Muscle layer of colon (tissue), 2 donors: ENCODE data around the gene DMD.
"Not testable (repeated sequence)": the region's sequence is repeated elsewhere in the genome, so short reads cannot be mapped to it uniquely, and the experiment has no call there.

Experiments used
- H3K27ac ChIP-seq: one replicate; pipeline ENCODE4 v1.7.0; 2013; ENCODE audit warnings: low read depth, mild to moderate bottlenecking, low read length, moderate library complexity
- H3K27me3 ChIP-seq, 2 donors: one replicate each; pipeline ENCODE4 v1.7.0; 2013; ENCODE audit warnings: low read length in 2 of 2, mild to moderate bottlenecking in 2 of 2; ENCODE audit not compliant: insufficient read depth in 2 of 2, control insufficient read depth in 1 of 2
- H3K36me3 ChIP-seq: one replicate; pipeline ENCODE4 v1.7.0; 2013; ENCODE audit warnings: mild to moderate bottlenecking, low read length; ENCODE audit not compliant: insufficient read depth
- H3K4me1 ChIP-seq: one replicate; pipeline ENCODE4 v1.7.0; 2013; ENCODE audit warnings: mild to moderate bottlenecking, low read length; ENCODE audit not compliant: insufficient read depth
- H3K4me3 ChIP-seq, 2 donors: one replicate each; pipeline ENCODE4 v1.7.0; 2013; ENCODE audit warnings: low read length in 2 of 2, low read depth in 1 of 2, mild to moderate bottlenecking in 1 of 2, moderate library complexity in 1 of 2
- H3K9ac ChIP-seq: one replicate; pipeline ENCODE4 v1.7.0; 2013; ENCODE audit warnings: low read length
- H3K9me3 ChIP-seq: one replicate; pipeline ENCODE4 v1.7.0; 2013; ENCODE audit warnings: mild to moderate bottlenecking, low read length
- donor health status: abdominal sarcoma.
- donor health status: Adenocarcinoma of cecum.

Gene DMD

DNA sequence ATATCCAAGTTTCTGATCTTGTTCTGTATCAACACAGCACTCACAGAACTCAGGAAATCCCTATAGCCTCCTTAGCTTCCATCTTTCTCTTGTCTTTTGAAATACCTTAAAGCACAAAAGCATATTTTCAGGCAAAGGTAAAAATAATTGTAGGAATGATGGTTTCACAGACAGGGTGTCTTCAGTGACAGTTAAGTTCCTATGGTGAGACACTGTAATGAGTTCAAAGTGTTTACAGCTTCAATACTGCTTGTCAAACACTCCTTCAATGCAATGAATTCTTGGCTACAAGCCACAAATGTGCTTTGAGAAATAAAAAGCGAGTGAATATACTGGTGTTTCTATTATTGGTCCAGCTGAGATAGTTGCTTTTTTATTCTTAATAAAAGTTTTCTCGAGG is 466.0 kb downstream of the DMD start:
- Histone ChIP-seq H3K4me1 (no peaks in the 10 kb centered on the region), H3K9me3 (no peaks in the 10 kb centered on the region), H3K27me3 (no peaks in the 10 kb centered on the region), H3K9ac (no peak overlapping the region), H3K4me3 (no peak overlapping the region), H3K27ac (no peak overlapping the region), H3K36me3 (no peaks in the 10 kb centered on the region)

DNA sequence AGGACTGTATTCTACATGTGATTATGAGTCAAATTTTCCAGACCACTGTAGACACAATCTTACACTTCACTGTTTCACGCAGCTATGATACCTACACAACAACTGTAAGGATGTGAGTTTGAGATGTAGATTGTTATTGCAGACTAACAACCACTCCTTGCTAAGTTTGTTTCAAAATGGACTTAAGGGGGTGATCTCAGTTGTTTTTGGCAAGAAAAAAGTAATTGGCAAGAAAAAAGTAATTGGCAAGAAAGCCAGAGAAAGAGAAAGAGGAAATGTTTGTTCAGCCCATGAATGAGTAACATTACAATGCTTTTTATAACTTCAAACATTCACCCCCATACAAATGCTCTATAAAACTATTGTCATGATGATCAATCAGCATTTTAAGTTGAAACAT is 466.4 kb downstream of the DMD start:
- H3K4me1 ChIP-seq = no peaks in the 10 kb centered on the region
- H3K27me3 ChIP-seq = no peaks in the 10 kb centered on the region
- no peaks in the 10 kb centered on the region for H3K36me3 ChIP-seq
- H3K27ac ChIP-seq = no peak overlapping the region
- H3K9ac ChIP-seq = no peak overlapping the region
- no peak overlapping the region for H3K4me3 ChIP-seq
- H3K9me3 ChIP-seq = no peaks in the 10 kb centered on the region

- Histone ChIP-seq H3K9ac (no peak overlapping the region), H3K9me3 (no peaks in the 10 kb centered on the region), H3K27me3 (no peaks in the 10 kb centered on the region), H3K4me3 (no peak overlapping the region), H3K36me3 (no peaks in the 10 kb centered on the region), H3K27ac (no peak overlapping the region), H3K4me1 (no peaks in the 10 kb centered on the region)
Measured at GRCh38 chrX:32741910-32742309, 469.4 kb downstream of the DMD start.

DNA sequence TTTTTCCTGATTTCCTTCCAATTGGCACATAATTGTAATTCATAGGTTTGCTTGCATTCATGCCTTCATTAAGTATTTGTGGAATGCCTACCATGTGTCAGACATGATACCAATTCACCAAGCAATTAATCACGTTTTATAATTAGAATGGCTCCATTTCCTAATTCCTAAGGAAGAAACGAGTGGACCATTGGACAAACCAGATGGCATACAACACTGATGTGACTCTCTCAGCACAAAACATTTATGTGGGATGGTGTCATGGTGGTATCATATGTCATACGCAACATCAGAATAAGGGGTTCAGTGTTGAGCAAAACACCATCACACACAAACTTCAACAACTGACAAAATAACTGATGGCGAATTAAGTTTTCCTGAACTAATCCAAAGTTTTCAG is 502.8 kb downstream of the DMD start:
- H3K27ac ChIP-seq = no peak overlapping the region
- no peaks in the 10 kb centered on the region for H3K27me3 ChIP-seq
- H3K9me3 ChIP-seq = no peaks in the 10 kb centered on the region
- no peaks in the 10 kb centered on the region for H3K36me3 ChIP-seq
- no peak overlapping the region for H3K9ac ChIP-seq
- no peaks in the 10 kb centered on the region for H3K4me1 ChIP-seq
- no peak overlapping the region for H3K4me3 ChIP-seq

DNA sequence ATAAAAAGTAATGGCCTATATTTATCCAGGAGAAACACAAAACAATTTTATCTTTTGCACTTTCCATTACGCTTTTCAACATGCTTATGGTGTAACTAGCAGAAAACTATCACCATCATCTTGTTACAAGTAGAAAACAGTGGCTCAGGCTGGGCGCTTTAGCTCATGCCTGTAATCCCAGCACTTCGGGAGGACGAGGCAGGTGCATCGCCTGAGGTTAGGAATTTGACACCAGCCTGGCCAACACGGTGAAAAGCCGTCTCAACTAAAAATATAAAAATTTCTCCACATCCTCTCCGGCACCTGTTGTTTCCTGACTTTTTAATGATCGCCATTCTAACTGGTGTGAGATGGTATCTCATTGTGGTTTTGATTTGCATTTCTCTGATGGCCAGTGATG is 506.0 kb downstream of the DMD start:
- H3K36me3 ChIP-seq, H3K27me3 ChIP-seq, H3K9ac ChIP-seq, H3K4me1 ChIP-seq, H3K27ac ChIP-seq, H3K4me3 ChIP-seq, H3K9me3 ChIP-seq: not testable (repeated sequence)

DNA sequence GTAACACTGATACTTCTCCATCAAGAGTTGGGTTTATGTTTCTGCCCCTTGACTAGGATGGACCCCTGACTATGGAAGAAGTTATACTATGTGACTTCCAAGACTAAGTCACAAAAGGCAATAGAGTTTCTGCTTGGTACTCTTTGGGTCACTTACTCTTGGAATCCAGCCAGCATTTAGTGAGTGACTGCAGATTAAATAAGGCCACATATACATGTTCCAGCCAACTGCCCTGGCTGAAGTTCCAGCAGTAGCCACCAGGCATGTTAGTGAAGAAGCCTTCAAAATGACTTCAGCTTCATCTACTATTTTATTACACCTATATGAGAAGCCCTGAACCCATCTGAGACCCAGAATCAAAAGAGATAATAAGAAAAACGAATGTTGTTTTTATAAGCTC is 524.0 kb downstream of the DMD start:
- Histone ChIP-seq H3K4me3 (no peak overlapping the region), H3K27me3 (no peaks in the 10 kb centered on the region), H3K4me1 (no peaks in the 10 kb centered on the region), H3K36me3 (no peaks in the 10 kb centered on the region), H3K9me3 (no peaks in the 10 kb centered on the region), H3K9ac (no peak overlapping the region), H3K27ac (no peak overlapping the region)

DNA sequence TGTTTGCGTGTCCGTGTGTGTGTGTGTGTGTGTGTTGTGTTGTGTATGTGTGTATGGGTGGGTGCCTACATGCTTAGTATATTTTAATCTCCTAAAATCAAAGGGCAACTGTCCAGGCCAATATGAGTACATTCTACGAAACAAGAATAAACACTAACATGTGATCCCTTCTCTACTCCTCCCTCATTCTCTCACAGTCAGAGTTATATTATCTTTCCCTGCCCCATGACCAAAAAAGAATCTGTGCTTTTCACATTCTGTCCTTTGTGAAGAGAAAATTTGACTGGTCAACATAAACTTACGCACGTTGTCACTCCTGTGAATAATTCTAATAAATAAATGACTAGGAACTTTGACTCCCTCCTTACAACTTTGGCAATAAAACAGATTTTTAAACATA is 532.9 kb downstream of the DMD start:
- Histone ChIP-seq H3K4me3 (no peak overlapping the region), H3K27me3 (no peaks in the 10 kb centered on the region), H3K36me3 (no peaks in the 10 kb centered on the region), H3K4me1 (no peaks in the 10 kb centered on the region), H3K27ac (no peak overlapping the region), H3K9ac (no peak overlapping the region), H3K9me3 (no peaks in the 10 kb centered on the region)

GRCh38 chrX:32673193-32673592 is 538.2 kb downstream of the DMD start:
- Histone ChIP-seq H3K4me1 (no peaks in the 10 kb centered on the region), H3K4me3 (no peak overlapping the region), H3K27me3 (no peaks in the 10 kb centered on the region), H3K9ac (no peak overlapping the region), H3K36me3 (no peaks in the 10 kb centered on the region), H3K27ac (no peak overlapping the region), H3K9me3 (no peaks in the 10 kb centered on the region)

- Histone ChIP-seq H3K4me1 (no peaks in the 10 kb centered on the region), H3K9me3 (no peaks in the 10 kb centered on the region), H3K9ac (no peak overlapping the region), H3K27ac (no peak overlapping the region), H3K4me3 (no peak overlapping the region), H3K36me3 (no peaks in the 10 kb centered on the region), H3K27me3 (no peaks in the 10 kb centered on the region)
Measured at GRCh38 chrX:32662516-32662915, 548.8 kb downstream of the DMD start.

DNA sequence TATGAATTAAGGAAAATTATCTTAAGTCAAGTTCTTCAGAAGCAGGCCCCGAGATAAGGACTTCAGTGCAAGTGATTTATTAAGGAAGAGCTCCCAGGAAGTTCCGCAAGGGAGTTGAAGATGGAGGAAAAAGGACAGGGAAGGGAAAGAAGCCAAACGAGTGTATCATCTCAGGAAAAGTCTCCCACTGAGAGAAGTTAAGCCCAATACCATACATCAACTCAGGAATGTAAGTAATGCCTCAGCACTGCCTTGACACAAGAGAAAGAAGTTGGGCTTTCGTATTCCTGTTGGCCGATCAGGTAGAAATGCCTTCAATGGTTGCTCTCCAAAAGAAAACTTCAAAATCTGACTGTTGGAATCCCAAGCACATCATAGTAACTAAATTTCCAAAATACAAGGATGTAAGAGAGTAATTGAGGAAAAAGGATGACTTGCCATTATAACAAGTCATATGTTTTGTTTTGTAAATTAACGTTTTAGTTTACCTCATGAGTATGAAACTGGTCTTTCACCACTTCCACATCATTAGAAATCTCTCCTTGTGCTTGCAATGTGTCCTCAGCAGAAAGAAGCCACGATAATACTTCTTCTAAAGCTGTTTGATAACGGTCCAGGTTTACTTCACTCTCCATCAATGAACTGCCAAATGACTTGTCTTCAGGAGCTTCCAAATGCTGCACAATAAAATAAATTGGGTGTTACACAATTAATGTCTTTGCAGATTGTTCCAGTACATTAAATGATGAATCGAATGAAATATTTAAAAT is 566.7 kb downstream of the DMD start:
- H3K4me1 ChIP-seq = no peaks in the 10 kb centered on the region
- no peaks in the 10 kb centered on the region for H3K27me3 ChIP-seq
- H3K9ac ChIP-seq = no peak overlapping the region
- no peak overlapping the region for H3K4me3 ChIP-seq
- H3K36me3 ChIP-seq = no peaks in the 10 kb centered on the region
- no peak overlapping the region for H3K27ac ChIP-seq
- H3K9me3 ChIP-seq = no peaks in the 10 kb centered on the region

DNA sequence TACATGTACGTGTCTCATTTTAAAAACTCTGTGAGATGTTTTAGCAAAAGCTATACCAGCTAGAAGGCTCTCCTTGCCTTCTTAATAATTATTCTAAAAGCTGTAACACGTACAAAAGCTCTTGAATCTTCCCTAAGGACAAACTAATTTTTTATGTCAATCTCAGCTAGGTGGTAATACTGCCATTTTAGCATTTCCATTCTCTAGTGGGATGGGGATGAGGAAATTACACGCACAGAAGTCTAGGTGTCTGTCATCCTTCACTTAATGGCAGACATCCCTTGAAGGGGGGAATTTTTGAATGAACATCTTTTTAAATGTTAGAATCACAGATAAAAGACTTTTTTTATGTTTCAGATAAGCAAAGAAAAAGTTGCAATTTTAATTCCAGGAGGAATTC is 569.1 kb downstream of the DMD start:
- Histone ChIP-seq H3K9me3 (no peaks in the 10 kb centered on the region), H3K27ac (no peak overlapping the region)

DNA sequence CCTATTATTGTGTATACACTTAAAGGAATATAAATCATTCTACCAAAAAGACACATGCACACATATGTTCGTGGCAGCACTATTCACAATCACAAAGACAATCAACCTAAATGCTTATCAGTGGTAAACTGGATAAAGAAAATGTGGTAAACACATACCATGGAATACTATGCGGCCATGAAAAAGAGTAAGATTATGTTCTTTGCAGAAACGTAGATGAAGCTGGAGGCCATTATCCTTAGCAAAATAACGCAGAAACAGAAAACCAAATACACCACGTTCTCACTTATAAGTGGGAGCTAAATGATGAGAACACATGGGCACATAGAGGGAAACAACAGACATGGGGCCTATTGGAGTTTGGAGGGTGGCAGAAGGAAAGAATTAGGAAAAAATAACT is 593.2 kb downstream of the DMD start:
- Histone ChIP-seq H3K9ac (no peak overlapping the region), H3K4me3 (no peak overlapping the region), H3K27me3 (no peaks in the 10 kb centered on the region), H3K4me1 (no peaks in the 10 kb centered on the region), H3K9me3 (no peaks in the 10 kb centered on the region), H3K27ac (no peak overlapping the region), H3K36me3 (no peaks in the 10 kb centered on the region)

More for the DNA sequence above, 569.1 kb downstream of the DMD start:
- Histone ChIP-seq H3K9ac (no peak overlapping the region), H3K36me3 (no peaks in the 10 kb centered on the region), H3K4me1 (no peaks in the 10 kb centered on the region), H3K27me3 (no peaks in the 10 kb centered on the region), H3K4me3 (no peak overlapping the region)
